Measurements from ENCODE around the gene ZNF850. TPM values are rescaled to one million over a fixed set of nuclear protein-coding genes. Genes with fewer than 3 reads are reported as not detected.
A peak's percentile ranks its signal among the peaks of the same experiment; 100 is the strongest.

The ZNF850 gene
- 0.53 TPM for polyA plus RNA-seq (2012; ENCODE audit: insufficient read length, low read depth)

DNA sequence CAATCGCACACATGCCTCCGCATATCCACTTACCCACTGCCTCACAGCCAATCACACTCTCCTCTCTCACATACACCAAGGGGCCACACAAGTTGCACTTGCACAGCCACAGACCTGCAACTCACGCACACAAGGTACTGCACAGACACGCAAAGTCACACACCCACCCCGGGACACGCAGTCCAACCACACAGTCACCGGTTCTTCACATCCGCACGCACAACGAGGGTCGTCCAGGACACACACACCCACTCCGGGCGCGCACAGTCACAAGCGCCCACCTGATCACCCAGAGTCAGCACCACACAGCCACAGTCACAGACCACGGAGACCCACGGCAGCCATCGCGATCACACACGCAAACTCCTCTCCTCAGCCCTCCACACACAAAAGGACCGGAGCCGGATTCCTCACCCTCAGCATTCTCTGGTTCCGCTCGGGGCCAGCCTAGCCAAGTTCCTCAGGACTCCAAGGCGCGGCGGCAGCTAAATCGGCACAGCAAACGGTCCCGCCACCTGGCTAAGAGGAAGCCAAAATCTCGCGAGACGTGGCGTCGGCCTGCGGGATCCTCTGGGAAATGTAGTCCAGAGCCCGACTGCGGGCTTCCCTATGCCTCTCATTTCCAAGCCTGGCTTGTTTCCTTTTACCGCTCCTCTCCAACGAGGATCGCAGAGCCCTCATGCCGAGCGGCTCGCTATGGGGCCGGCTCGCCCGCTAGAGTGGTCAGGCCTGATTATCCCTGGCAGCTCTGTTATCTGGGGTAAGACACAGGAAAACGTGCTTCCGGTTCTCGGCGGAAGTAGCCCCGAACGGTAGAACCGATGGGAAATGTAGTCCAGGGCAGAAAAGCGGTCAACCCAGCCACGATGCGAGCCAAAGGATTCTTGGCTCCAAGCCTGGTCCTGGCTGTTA is at the start of gene ZNF850:
ZNF850 (minus strand) TSS at position 497 of the 912 bp plus-strand sequence. CDS start 10,201 bp downstream, outside the sequence.
- TF ChIP-seq, protein P1, sequence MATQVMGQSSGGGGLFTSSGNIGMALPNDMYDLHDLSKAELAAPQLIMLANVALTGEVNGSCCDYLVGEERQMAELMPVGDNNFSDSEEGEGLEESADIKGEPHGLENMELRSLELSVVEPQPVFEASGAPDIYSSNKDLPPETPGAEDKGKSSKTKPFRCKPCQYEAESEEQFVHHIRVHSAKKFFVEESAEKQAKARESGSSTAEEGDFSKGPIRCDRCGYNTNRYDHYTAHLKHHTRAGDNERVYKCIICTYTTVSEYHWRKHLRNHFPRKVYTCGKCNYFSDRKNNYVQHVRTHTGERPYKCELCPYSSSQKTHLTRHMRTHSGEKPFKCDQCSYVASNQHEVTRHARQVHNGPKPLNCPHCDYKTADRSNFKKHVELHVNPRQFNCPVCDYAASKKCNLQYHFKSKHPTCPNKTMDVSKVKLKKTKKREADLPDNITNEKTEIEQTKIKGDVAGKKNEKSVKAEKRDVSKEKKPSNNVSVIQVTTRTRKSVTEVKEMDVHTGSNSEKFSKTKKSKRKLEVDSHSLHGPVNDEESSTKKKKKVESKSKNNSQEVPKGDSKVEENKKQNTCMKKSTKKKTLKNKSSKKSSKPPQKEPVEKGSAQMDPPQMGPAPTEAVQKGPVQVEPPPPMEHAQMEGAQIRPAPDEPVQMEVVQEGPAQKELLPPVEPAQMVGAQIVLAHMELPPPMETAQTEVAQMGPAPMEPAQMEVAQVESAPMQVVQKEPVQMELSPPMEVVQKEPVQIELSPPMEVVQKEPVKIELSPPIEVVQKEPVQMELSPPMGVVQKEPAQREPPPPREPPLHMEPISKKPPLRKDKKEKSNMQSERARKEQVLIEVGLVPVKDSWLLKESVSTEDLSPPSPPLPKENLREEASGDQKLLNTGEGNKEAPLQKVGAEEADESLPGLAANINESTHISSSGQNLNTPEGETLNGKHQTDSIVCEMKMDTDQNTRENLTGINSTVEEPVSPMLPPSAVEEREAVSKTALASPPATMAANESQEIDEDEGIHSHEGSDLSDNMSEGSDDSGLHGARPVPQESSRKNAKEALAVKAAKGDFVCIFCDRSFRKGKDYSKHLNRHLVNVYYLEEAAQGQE (IDR thresholded peaks at IDR 0.05; ENCODE audit: insufficient read depth in 1 of 2, low read depth in 2 of 2, low read length in 2 of 2) = no peak
- TF ChIP-seq FOXP2 (optimal IDR thresholded peaks at IDR 0.05; ENCODE audit: borderline replicate concordance, extremely low read depth, extremely low read length, insufficient read depth) (no peak), POLR2AphosphoS5 (IDR thresholded peaks at IDR 0.05; ENCODE audit: low read depth, low read length) (peak; percentile 67; the same call in 1 of the 2 replicates), TAF1 (IDR thresholded peaks at IDR 0.05; ENCODE audit: borderline replicate concordance, insufficient read depth, low read length) (no peak), SIN3A (IDR thresholded peaks at IDR 0.05; ENCODE audit: borderline replicate concordance, insufficient read depth, low read length) (peak; percentile 45; the same call in 1 of the 2 replicates)

DNA sequence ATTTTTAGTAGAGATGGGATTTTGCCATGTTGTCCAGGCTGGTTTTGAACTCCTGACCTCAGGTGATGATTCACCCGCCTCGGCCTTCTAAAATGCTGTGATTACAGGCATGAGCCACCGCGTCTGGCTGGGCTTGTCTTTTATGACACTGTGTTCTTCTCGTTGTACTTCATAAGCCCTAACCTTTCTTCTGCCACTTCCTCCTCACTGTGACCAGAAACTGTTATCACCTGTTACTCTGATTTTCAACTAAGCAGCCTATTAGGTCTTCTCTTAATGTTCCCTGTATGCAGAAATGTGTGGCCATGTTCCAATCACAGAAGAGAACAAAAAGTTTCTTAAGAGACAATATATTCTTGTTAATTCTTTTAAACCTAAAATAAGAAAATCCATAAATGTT is 49.2 kb upstream of the ZNF850 start:
- TF ChIP-seq, protein P1 (IDR thresholded peaks at IDR 0.05; ENCODE audit: insufficient read depth in 1 of 2, low read depth in 2 of 2, low read length in 2 of 2) = no peak
- TF ChIP-seq TAF1 (IDR thresholded peaks at IDR 0.05; ENCODE audit: borderline replicate concordance, insufficient read depth, low read length) (no peak), FOXP2 (optimal IDR thresholded peaks at IDR 0.05; ENCODE audit: borderline replicate concordance, extremely low read depth, extremely low read length, insufficient read depth) (no peak), SIN3A (IDR thresholded peaks at IDR 0.05; ENCODE audit: borderline replicate concordance, insufficient read depth, low read length) (no peak), POLR2AphosphoS5 (IDR thresholded peaks at IDR 0.05; ENCODE audit: low read depth, low read length) (no peak)

DNA sequence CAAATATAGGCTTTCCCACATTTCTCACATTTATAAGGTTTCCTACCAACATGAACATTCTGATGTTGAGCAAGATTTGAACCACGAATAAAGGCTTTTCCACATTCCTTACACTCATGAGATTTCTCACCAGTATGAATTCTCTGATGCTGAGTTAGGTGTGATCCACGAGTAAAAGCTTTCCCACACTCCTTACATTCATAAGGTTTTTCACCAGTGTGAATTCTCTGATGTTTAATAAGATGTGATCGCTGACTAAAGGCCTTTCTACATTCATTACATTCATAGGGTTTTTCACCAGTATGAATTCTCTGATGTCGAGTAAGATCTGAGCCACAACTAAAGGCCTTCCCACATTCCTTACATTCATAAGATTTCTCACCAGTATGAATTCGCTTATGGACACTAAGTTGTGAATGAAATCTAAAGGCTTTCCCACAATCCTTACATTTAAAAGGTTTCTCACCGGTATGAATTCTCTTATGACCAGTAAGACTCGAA is 46.6 kb upstream of the ZNF850 start:
- TF ChIP-seq FOXP2 (optimal IDR thresholded peaks at IDR 0.05; ENCODE audit: borderline replicate concordance, extremely low read depth, extremely low read length, insufficient read depth) (no peak), SIN3A (IDR thresholded peaks at IDR 0.05; ENCODE audit: borderline replicate concordance, insufficient read depth, low read length) (no peak), POLR2AphosphoS5 (IDR thresholded peaks at IDR 0.05; ENCODE audit: low read depth, low read length) (no peak), TAF1 (IDR thresholded peaks at IDR 0.05; ENCODE audit: borderline replicate concordance, insufficient read depth, low read length) (no peak)
- TF ChIP-seq, protein P1 (IDR thresholded peaks at IDR 0.05; ENCODE audit: insufficient read depth in 1 of 2, low read depth in 2 of 2, low read length in 2 of 2) = no peak

DNA sequence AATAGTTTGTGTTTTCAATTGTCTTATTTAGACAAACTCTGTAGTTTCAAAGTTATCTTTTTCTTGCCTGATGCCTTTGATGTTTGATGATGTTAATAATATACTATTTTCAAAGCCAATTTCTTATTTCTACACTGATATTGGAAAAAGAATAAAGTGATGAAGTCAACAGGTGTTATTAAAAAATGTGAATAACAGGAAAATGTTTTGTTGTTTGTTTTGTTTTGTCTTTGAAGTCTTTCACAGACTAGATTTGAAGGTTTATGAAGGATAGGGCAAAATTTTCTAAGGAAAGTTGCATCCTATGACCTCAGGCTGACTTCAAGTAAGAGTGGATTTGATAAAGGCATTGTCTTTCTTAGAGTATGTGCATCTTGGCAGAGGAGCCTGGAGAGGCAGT is 34.4 kb upstream of the ZNF850 start:
- TF ChIP-seq FOXP2 (optimal IDR thresholded peaks at IDR 0.05; ENCODE audit: borderline replicate concordance, extremely low read depth, extremely low read length, insufficient read depth) (no peak), POLR2AphosphoS5 (IDR thresholded peaks at IDR 0.05; ENCODE audit: low read depth, low read length) (no peak), TAF1 (IDR thresholded peaks at IDR 0.05; ENCODE audit: borderline replicate concordance, insufficient read depth, low read length) (no peak), SIN3A (IDR thresholded peaks at IDR 0.05; ENCODE audit: borderline replicate concordance, insufficient read depth, low read length) (no peak)
- TF ChIP-seq, protein P1 (IDR thresholded peaks at IDR 0.05; ENCODE audit: insufficient read depth in 1 of 2, low read depth in 2 of 2, low read length in 2 of 2) = no peak
